Measurements from ENCODE around the gene NAV3.

NAV3 gene

GRCh38 chr12:77993658-77994057, 163.0 kb downstream of the NAV3 start:
- DNase-seq (ENCODE audit: low spot score): no peak

- DNase-seq (ENCODE audit: low spot score): no peak
These were observed 164.9 kb downstream of the NAV3 start for GRCh38 chr12:77995436-77996167.

GRCh38 chr12:77996670-77997069, 166.0 kb downstream of the NAV3 start:
- no peak for DNase-seq (ENCODE audit: low spot score)

GRCh38 chr12:77998236-77998786, 167.6 kb downstream of the NAV3 start:
- no peak for DNase-seq (ENCODE audit: low spot score)

GRCh38 chr12:77999074-77999715, 168.5 kb downstream of the NAV3 start:
- no peak for DNase-seq (ENCODE audit: low spot score)

GRCh38 chr12:78002878-78003277, 172.2 kb downstream of the NAV3 start:
- no peak for DNase-seq (ENCODE audit: low spot score)

- DNase-seq (ENCODE audit: low spot score): no peak
These were observed 173.8 kb downstream of the NAV3 start for GRCh38 chr12:78004249-78005093.

GRCh38 chr12:78005094-78005492, 174.4 kb downstream of the NAV3 start:
- no peak for DNase-seq (ENCODE audit: low spot score)

- DNase-seq (ENCODE audit: low spot score): no peak
These were observed 176.5 kb downstream of the NAV3 start for GRCh38 chr12:78007173-78007572.

- DNase-seq (ENCODE audit: low spot score): no peak
These were observed 178.3 kb downstream of the NAV3 start for GRCh38 chr12:78009031-78009430.

GRCh38 chr12:78018171-78018910, 187.6 kb downstream of the NAV3 start:
- no peak for DNase-seq (ENCODE audit: low spot score)

GRCh38 chr12:78018939-78019338, 188.2 kb downstream of the NAV3 start:
- DNase-seq (ENCODE audit: low spot score): no peak

GRCh38 chr12:78028426-78028825, 197.7 kb downstream of the NAV3 start:
- no peak for DNase-seq (ENCODE audit: low spot score)

GRCh38 chr12:78034025-78034424, 203.3 kb downstream of the NAV3 start:
- DNase-seq (ENCODE audit: low spot score): no peak

- DNase-seq (ENCODE audit: low spot score): no peak
These were observed 205.4 kb downstream of the NAV3 start for GRCh38 chr12:78035901-78036606.

- no peak for DNase-seq (ENCODE audit: low spot score)
These were observed 206.2 kb downstream of the NAV3 start for GRCh38 chr12:78036874-78037273.

- no peak for DNase-seq (ENCODE audit: low spot score)
These were observed 207.0 kb downstream of the NAV3 start for GRCh38 chr12:78037707-78038106.

- no peak for DNase-seq (ENCODE audit: low spot score)
These were observed 207.8 kb downstream of the NAV3 start for GRCh38 chr12:78038541-78038940.

- no peak for DNase-seq (ENCODE audit: low spot score)
These were observed 208.3 kb downstream of the NAV3 start for GRCh38 chr12:78038986-78039385.

- no peak for DNase-seq (ENCODE audit: low spot score)
These were observed 209.4 kb downstream of the NAV3 start for GRCh38 chr12:78040111-78040510.

- DNase-seq (ENCODE audit: low spot score): no peak
These were observed 220.1 kb downstream of the NAV3 start for GRCh38 chr12:78050790-78051189.
